EL (cell line): Measurements from ENCODE around the gene LSM7.

Source experiments
- DNase-seq: peaks from one replicate; pipeline ENCODE4 v3.0.0-alpha.2; 2016

LSM7 gene

DNA sequence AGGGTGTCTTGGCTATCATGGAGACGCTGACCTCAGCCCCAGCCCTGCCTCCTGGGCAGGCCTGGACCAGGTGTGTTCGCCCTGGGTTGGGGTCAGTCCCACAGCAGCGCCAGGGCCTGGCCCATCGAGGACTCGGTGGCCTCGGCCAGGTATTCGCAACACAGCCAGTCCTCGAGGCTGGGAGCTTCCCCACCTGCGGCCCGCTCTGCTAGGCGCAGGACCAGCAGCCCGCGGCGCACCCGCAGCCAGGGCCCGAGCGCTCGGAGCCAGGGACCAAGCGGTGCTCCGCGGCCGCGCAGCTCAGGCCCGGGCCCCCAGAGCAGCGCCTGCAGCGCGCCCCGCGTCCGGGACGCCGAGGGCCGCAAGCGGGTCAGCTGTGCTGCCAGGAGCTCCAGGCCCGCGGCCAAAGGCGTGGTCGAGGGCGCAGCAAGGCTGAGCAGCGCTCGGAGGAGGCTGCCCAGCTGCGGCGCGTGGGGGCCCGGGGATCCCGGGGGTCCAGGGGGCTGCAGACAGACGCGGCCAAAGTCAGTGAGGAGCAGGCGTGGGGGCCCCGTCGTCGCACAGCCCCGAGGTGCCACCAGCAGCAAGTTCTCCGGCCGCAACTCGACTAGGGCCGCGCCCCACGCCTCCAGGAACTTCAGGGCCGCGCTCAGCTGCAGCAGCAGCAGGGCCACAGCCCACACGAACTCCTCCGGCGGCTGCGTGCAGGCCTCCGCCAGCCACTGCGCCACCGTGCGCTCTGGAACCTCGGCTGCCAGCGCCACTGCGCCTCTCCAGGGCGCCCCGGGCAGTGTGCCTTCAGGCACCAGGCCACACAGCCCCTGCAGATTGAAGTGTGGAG is 52.6 kb downstream of the LSM7 start:
- DNase-seq = no peak

DNA sequence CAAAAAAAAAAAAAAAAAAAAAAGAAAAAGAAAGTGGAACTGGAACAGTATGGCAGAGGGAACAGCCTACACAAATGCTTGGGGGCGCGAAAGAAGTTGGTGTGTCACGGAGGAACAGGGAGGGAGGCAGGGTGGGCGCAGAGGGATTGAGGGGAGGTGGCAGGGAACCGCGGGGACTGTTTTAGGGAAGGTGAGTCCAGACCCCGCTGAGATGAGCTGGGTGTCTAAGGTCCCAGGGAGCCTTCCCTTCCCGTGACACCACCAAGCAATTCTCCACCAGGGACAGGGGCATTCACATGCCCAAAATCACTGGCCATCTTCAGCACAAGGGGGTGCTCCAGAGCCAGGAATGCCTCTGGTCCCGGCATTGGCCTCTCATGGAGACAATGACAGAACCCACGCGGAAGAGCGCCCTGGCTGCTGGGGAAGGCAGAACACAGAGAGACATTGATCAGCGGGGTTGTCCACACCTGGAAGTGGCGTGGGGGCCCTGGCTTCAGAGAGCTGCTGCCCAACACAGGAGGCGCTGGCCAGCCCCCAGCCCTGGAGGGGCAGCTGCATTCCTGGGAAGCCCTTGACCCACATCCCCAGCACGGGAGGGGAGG is 53.4 kb downstream of the LSM7 start:
- DNase-seq = peak; percentile 66

DNA sequence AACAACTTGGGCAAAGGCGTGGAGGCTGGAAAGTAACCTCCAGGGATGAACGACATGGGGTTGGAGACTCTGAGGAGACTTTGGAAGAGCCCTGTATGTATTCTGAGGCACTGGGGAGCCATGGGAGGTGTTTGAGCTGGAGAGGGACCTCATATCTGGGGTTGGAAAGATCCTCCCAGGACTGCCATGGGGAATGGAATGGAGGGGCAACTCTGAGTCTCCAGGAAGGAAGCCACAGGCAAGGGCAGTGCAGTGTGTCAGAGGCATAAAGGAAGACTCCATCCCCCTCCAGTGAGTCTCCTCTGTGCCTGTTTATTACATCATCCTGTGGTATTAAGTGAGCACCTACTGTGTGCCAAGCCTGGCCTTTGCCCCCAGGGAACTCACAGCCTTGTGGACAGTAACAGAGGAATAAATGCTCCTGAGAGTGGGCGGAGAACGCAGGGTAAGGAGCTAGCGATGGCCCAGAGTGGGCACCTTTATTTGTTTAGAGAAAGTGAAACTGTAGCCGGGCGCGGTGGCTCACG is 54.1 kb downstream of the LSM7 start:
- DNase-seq = no peak

DNA sequence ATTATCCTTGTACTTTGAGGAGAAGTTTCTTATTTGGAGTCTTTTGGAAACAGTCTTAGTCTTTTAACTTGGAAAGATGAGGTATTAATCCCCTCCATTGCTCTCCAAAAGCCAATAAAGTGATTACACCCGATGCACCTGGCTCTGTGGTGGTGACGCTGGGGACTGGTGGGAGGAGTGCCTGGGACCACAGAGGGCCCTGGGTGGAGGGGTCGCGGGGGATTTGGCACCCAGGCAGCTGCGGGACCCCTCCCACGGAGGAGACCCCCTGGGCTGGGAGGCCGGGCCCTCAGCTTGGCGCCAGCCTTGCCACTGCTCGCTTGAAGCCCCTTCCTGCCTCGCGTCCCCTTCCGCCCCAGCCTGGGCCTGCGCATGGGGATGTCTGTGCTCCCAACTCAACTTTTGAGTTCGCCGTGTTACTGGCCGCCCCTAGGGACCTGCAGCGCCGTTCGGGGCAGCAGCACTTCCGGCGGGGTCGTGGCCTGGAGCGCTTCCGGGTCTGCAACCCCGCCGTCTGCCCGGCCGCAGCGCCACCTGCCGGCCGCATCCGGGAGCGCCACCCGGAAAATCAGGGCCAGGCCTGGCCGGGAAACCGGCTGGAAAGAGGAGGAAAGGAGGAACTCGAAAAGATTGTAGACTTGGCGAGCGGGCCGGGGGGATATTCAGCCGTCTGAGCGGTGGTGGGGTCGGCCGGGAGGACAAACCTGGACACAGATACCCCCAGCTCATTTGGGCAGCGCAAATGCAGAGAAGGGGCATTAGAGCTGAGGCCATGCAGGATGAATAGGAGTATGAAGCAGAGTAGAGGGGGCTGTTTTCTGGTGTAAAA is 54.8 kb downstream of the LSM7 start:
- peak; percentile 80 for DNase-seq
